ENCODE measurements around the gene ATP2B2. TPM values are rescaled to one million over a fixed set of nuclear protein-coding genes. Genes with fewer than 3 reads are reported as not detected.

The ATP2B2 gene
- polyA plus RNA-seq, 2 of the 4 experiments (the other 2 are of a cell fraction), result 0.03 to 0.04 TPM

GRCh38 chr3:10311710-10312109 lies 193.7 kb downstream of the ATP2B2 start:
- FAIRE-seq, result no peak

GRCh38 chr3:10310578-10310977 lies 194.8 kb downstream of the ATP2B2 start:
- ATAC-seq (no peak), FAIRE-seq (no peak), DNase-seq (ENCODE audit: low read depth in 1 of 2, low spot score in 1 of 2) (no peak)
- Histone ChIP-seq H3K9me3 (no peaks in the 10 kb centered on the region), H3K4me3 (no peak overlapping the region), H3K4me2 (no peak overlapping the region), H3K4me1 (peaks cover under 1% of the 10 kb centered on the region; the same call in 1 of the 3 replicates), H3K27ac (peak overlapping the region in 1 of 2 experiments; percentile 39; a peak in 1 of 6 replicates)
- ChIA-PET CTCF (interaction anchor here (1.3 kb wide), 1 partner anchor 8 kb away, joined by 3 read pairs; no protein-coding TSS in a partner anchor), POLR2A (no interaction called here)
- whole genome bisulfite sequencing (ENCODE audit: missing lambda C conversion rate), result 97% methylated on average over 2 of the region's 2 CpGs
- peak; percentile 94 for TF ChIP-seq MAFK (IDR thresholded peaks at IDR 0.05; ENCODE audit: partially characterized antibody)
- TF ChIP-seq TFCP2L1 (CRISPR knock-in tag; IDR thresholded peaks at IDR 0.05), result no peak
- no peak for TF ChIP-seq HMGXB4 (CRISPR knock-in tag; IDR thresholded peaks at IDR 0.05; ENCODE audit: borderline replicate concordance)
- no peak for TF ChIP-seq FOSB (CRISPR knock-in tag; IDR thresholded peaks at IDR 0.05)
- TF ChIP-seq NFE2L2 (conservative IDR thresholded peaks at IDR 0.05; ENCODE audit: low read length), result peak; percentile 93
- TF ChIP-seq USF2 (IDR thresholded peaks at IDR 0.05), result no peak
- TF ChIP-seq RNF2 (IDR thresholded peaks at IDR 0.05; ENCODE audit: borderline replicate concordance, low read depth), result no peak
- TF ChIP-seq ZSCAN20 (CRISPR knock-in tag; IDR thresholded peaks at IDR 0.05), result no peak
- TF ChIP-seq FOXS1 (CRISPR knock-in tag; IDR thresholded peaks at IDR 0.05), result no peak

More at GRCh38 chr3:10311710-10312109, 193.7 kb downstream of the ATP2B2 start:
- TF ChIP-seq NPAS2 (CRISPR knock-in tag; IDR thresholded peaks at IDR 0.05; ENCODE audit: borderline replicate concordance), result no peak
- TF ChIP-seq BHLHE40 (IDR thresholded peaks at IDR 0.05; ENCODE audit: low read depth, low read length), result no peak
- TF ChIP-seq CBX2 (IDR thresholded peaks at IDR 0.05; ENCODE audit: borderline replicate concordance, low read depth), result no peak
- TF ChIP-seq USF2 (IDR thresholded peaks at IDR 0.05), result no peak
- TF ChIP-seq EHMT2 (IDR thresholded peaks at IDR 0.05; ENCODE audit: low read depth), result no peak
- TF ChIP-seq CHD2 (IDR thresholded peaks at IDR 0.05; ENCODE audit: low read length, partially characterized antibody), result no peak
- no peak for TF ChIP-seq SMC3 (IDR thresholded peaks at IDR 0.05)
- no peak for TF ChIP-seq EHF (CRISPR knock-in tag; IDR thresholded peaks at IDR 0.05)
- no peak for TF ChIP-seq POLR2A (IDR thresholded peaks at IDR 0.05; ENCODE audit: low read length)
- Histone ChIP-seq H3K4me3 (no peak overlapping the region), H3K4me2 (no peak overlapping the region), H3K4me1 (no peaks in the 10 kb centered on the region), H3K9me3 (no peaks in the 10 kb centered on the region), H3K27ac (no peak overlapping the region)
- no peak for DNase-seq (ENCODE audit: low read depth in 1 of 2, low spot score in 1 of 2)
- ATAC-seq, result peak; percentile 20 to 33; a peak in 3 of 6 replicates
- ChIA-PET POLR2A (no interaction called here), CTCF (interaction anchor here (0.6 to 1.3 kb wide), 4 partner anchors 9 to 365 kb away, joined by 3 to 5 read pairs (median 4); partner anchors contain the start of genes IRAK2 and SEC13)
- WGBS (ENCODE audit: missing lambda C conversion rate), result 94% methylated on average over 13 of the region's 13 CpGs

GRCh38 chr3:10309736-10310135 lies 195.7 kb downstream of the ATP2B2 start:
- no peak for ATAC-seq
- Histone ChIP-seq H3K9me3 (no peaks in the 10 kb centered on the region), H3K27ac (no peak overlapping the region), H3K4me1 (peaks cover 4% of the 10 kb centered on the region; the same call in 1 of the 3 replicates), H3K4me2 (no peak overlapping the region), H3K4me3 (no peak overlapping the region)
- 79% methylated on average over 4 of the region's 4 CpGs for WGBS (ENCODE audit: missing lambda C conversion rate)
- POLR2A ChIA-PET, result interaction anchor here (0.6 to 1.1 kb wide), 2 partner anchors 11 to 309 kb away, joined by 3 to 7 read pairs; partner anchors contain the start of gene SEC13
- no peak for FAIRE-seq
- DNase-seq (ENCODE audit: low read depth in 1 of 2, low spot score in 1 of 2), result no peak
- CTCF ChIA-PET, result interaction anchor here (1.3 kb wide), 1 partner anchor 9 kb away, joined by 3 read pairs; no protein-coding TSS in a partner anchor
- TF ChIP-seq HDAC2 (IDR thresholded peaks at IDR 0.05) (no peak), POLR2A (IDR thresholded peaks at IDR 0.05; ENCODE audit: low read length) (no peak), HES2 (IDR thresholded peaks at IDR 0.05) (no peak), PHF8 (IDR thresholded peaks at IDR 0.05; ENCODE audit: borderline replicate concordance, low read depth) (no peak), KDM1A (IDR thresholded peaks at IDR 0.05; ENCODE audit: low read depth) (no peak), NFE2L2 (conservative IDR thresholded peaks at IDR 0.05; ENCODE audit: low read length) (no peak), RCOR1 (IDR thresholded peaks at IDR 0.05; ENCODE audit: low read depth, low read length) (no peak), GATA3 (IDR thresholded peaks at IDR 0.05; ENCODE audit: borderline replicate concordance) (no peak), CHD4 (IDR thresholded peaks at IDR 0.05; ENCODE audit: borderline replicate concordance) (no peak), FOXS1 (CRISPR knock-in tag; IDR thresholded peaks at IDR 0.05) (no peak), REST (IDR thresholded peaks at IDR 0.05) (no peak), CEBPB (IDR thresholded peaks at IDR 0.05) (no peak), ZC3H11A (IDR thresholded peaks at IDR 0.05) (no peak), EHMT2 (IDR thresholded peaks at IDR 0.05; ENCODE audit: low read depth) (no peak)
